Stimulated activated naive CD8-positive, alpha-beta T cell treated with anti-CD3 and anti-CD28 coated beads, Interleukin-15, Interleukin-2, amounts not matched to agents 100 ng/mL and 50 ng/mL, for 24 hours (primary cell): ENCODE results near the gene ARHGAP32.
A peak's percentile ranks its signal among the peaks of the same experiment; 100 is the strongest.
"Not testable (repeated sequence)": the region's sequence is repeated elsewhere in the genome, so short reads cannot be mapped to it uniquely, and the experiment has no call there.

ENCODE experiments used
- H3K27ac Mint-ChIP-seq: one replicate; pipeline ENCODE4 v1.8.0; 2021; ENCODE audit warnings: mild to moderate bottlenecking, mixed read lengths
- H3K27me3 Mint-ChIP-seq: one replicate; pipeline ENCODE4 v1.8.0; 2021; ENCODE audit warnings: mixed read lengths
- H3K36me3 Mint-ChIP-seq: one replicate; pipeline ENCODE4 v1.8.0; 2021; ENCODE audit warnings: low read depth, mixed read lengths
- H3K4me1 Mint-ChIP-seq: one replicate; pipeline ENCODE4 v1.8.0; 2021; ENCODE audit warnings: low read depth, mixed read lengths
- H3K4me3 Mint-ChIP-seq: one replicate; pipeline ENCODE4 v1.8.0; 2021; ENCODE audit warnings: mild to moderate bottlenecking, mixed read lengths
- H3K9me3 Mint-ChIP-seq: one replicate; pipeline ENCODE4 v1.8.0; 2021; ENCODE audit warnings: mixed read lengths

ARHGAP32 gene

DNA sequence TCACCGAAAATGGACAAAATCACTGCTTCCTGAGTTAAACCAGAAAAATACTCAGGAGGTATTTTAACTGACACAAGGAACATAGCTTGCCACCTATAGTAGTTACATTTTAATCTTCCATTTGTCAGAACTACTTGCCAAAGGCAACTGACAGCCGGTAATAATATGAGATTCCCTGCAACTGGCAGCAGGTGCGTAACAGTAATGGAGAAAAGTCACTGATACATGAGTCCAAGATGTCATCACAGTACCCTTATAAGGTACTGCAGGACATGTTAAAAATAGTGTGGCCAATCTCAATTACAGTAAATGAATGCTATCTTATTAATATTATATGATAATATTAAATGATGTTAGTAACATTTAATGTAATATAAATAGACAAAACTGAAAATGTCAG lies 21.1 kb upstream of the ARHGAP32 start:
- Mint-ChIP-seq H3K4me1 (peaks cover 6% of the 10 kb centered on the region), H3K36me3 (no peaks in the 10 kb centered on the region), H3K4me3 (no peak overlapping the region), H3K9me3 (no peaks in the 10 kb centered on the region), H3K27me3 (no peaks in the 10 kb centered on the region), H3K27ac (no peak overlapping the region)

- no peaks in the 10 kb centered on the region for H3K36me3 Mint-ChIP-seq
- no peaks in the 10 kb centered on the region for H3K27me3 Mint-ChIP-seq
- no peaks in the 10 kb centered on the region for H3K9me3 Mint-ChIP-seq
- H3K4me3 Mint-ChIP-seq: no peak overlapping the region
- no peak overlapping the region for H3K27ac Mint-ChIP-seq
- H3K4me1 Mint-ChIP-seq: peaks cover 6% of the 10 kb centered on the region
Measured at GRCh38 chr11:129211397-129211796, 19.3 kb upstream of the ARHGAP32 start.

DNA sequence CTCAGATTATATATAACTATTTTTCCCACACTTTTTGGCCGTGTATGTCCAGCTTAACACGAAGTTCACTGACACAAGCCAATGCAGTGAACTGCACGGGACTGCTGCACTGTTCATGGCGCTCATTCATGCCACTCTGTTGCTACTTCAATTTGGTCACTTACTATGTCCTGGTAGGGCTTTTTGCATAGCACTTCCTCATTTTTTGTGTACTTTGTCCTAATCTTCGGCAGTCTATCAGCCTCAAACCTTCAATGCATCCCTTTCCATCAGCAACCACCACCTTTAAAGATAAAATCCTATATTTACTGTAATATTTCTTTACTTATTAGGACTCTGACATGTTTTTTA lies 18.7 kb upstream of the ARHGAP32 start:
- Mint-ChIP-seq H3K36me3 (no peaks in the 10 kb centered on the region), H3K27me3 (no peaks in the 10 kb centered on the region), H3K4me1 (peaks cover 6% of the 10 kb centered on the region), H3K9me3 (no peaks in the 10 kb centered on the region), H3K27ac (no peak overlapping the region), H3K4me3 (no peak overlapping the region)

DNA sequence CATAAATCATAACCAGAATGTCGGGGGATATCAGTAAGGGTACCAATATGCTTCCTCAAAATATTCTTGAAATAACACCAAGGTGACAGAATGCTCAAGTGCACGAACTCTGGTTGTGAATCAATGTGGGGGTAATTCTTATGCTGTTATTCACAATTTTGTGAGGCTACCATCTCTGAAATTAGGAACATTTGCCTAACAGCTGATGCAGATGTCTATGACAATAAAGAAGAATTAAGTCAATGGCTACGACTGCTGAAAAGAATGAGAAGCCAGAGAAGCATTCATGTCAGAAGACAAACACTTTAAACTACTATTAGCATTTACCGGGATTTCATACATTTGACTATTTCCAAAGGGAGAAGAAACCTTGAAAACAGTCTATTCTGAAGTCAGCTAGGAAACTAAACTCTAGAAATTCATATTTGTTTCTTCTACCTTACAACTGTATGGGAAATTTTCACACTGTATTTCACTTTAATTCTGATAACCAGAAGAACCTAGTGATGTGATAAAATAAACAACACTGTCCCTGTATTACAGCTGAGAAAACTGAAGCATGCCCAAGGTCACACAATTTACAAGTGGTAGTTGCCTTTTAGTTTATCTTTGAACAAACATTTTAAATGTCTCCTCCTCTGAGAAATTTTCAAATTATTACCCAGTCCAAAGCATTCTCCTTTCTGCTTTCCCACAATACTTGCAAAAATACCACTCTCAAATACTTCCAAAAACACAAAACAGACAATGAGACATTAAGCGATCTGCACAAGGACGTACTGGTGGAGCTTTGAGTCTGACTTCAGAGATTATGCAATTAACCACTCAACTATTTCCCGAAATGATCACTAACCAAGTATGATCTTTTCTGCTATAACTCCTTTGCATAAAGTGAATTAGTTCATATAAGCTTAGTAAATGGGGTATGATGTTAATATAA lies 18.0 kb upstream of the ARHGAP32 start:
- Mint-ChIP-seq H3K4me3 (no peak overlapping the region), H3K27me3 (no peaks in the 10 kb centered on the region), H3K4me1 (peaks cover 6% of the 10 kb centered on the region), H3K36me3 (no peaks in the 10 kb centered on the region), H3K27ac (no peak overlapping the region), H3K9me3 (no peaks in the 10 kb centered on the region)

DNA sequence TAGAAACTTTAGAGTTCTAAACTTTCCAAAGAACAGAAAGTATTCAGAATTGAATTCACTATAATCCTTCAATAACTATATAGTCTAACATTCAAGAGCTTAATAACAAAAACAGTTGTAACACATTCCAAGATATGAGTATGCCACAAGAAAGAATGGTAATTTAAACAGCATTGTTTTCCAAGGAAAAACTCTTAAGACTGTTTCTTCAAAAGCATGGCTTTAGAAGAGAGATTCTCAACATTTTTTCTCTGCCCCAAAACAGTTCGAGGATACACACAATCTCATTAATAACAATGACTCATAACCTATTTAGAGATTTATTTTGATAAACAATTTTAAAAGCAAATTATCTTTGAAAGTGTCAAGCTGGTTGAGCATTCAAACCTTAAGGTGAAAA lies 16.7 kb upstream of the ARHGAP32 start:
- Mint-ChIP-seq H3K4me3 (no peak overlapping the region), H3K27me3 (no peaks in the 10 kb centered on the region), H3K4me1 (no peaks in the 10 kb centered on the region), H3K36me3 (no peaks in the 10 kb centered on the region), H3K9me3 (no peaks in the 10 kb centered on the region), H3K27ac (no peak overlapping the region)

DNA sequence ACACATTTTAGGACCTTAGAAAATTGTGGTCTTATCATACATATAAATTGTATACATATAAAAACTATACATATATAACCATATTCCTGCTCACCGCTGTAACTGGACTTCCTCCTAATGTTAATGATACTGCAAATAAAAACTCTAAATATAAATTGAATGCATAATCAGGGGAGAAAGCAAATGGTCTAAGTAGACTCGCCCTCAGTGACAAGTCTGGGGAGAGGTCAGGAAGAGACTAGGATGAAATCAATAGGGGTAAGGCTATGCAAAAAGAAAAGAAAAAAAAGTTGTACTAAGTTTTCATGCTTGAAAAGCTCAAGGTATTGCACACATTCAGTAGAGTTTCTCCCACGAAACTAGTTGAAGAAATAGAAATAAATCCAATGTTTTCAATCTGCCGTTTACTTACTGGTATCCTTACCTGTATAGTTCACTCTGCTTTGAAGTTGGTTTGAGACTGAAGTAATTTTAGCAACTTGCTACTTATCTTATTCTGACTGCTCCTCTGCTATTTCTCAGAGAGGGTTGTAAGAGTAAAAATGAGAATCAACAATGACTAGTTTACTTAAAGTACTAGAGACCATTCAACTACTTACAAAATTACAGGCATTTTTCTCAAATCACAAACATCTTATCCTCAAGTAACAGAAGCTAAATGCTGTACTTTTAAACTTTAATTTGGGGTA lies 12.2 kb upstream of the ARHGAP32 start:
- H3K9me3 Mint-ChIP-seq: peaks cover 5% of the 10 kb centered on the region
- peaks cover 15% of the 10 kb centered on the region for H3K36me3 Mint-ChIP-seq
- no peaks in the 10 kb centered on the region for H3K27me3 Mint-ChIP-seq
- H3K4me1 Mint-ChIP-seq: peaks cover 5% of the 10 kb centered on the region
- H3K27ac Mint-ChIP-seq: no peak overlapping the region
- H3K4me3 Mint-ChIP-seq: no peak overlapping the region

DNA sequence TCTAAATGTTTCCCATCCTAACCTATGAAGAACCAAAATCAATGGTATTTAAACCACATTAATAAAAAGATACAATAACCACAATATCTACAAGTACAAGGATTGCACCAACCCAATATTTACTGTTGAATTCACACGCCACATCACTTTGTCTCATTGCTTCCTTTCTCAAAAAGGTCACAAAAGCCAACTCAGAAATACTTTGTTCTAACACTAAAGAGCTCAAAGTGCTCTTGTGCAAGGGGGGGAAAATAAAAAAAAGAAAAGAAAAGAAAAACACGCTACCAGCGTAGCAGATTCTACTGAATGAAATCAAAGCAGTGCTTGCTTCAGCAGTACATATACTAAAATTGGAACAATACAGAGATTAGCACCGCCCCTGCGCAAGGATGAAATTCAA lies 10.5 kb upstream of the ARHGAP32 start:
- no peak overlapping the region for H3K4me3 Mint-ChIP-seq
- H3K27ac Mint-ChIP-seq: no peak overlapping the region
- peaks cover 5% of the 10 kb centered on the region for H3K4me1 Mint-ChIP-seq
- H3K36me3 Mint-ChIP-seq: peaks cover 20% of the 10 kb centered on the region
- H3K27me3 Mint-ChIP-seq: no peaks in the 10 kb centered on the region
- peaks cover 14% of the 10 kb centered on the region for H3K9me3 Mint-ChIP-seq

GRCh38 chr11:129195682-129196081 lies 3.6 kb upstream of the ARHGAP32 start:
- Mint-ChIP-seq H3K27me3 (no peaks in the 10 kb centered on the region), H3K9me3 (peaks cover 9% of the 10 kb centered on the region), H3K27ac (no peak overlapping the region), H3K4me3 (no peak overlapping the region), H3K4me1 (no peaks in the 10 kb centered on the region), H3K36me3 (peaks cover 15% of the 10 kb centered on the region)

- no peaks in the 10 kb centered on the region for H3K4me1 Mint-ChIP-seq
- peaks cover 4% of the 10 kb centered on the region for H3K9me3 Mint-ChIP-seq
- H3K4me3 Mint-ChIP-seq: no peak overlapping the region
- no peak overlapping the region for H3K27ac Mint-ChIP-seq
- H3K27me3 Mint-ChIP-seq: no peaks in the 10 kb centered on the region
- no peaks in the 10 kb centered on the region for H3K36me3 Mint-ChIP-seq
Measured at GRCh38 chr11:129191649-129192048, 476 bp downstream of the ARHGAP32 start.

GRCh38 chr11:129190087-129190486 lies 2.0 kb downstream of the ARHGAP32 start:
- Mint-ChIP-seq H3K27me3 (no peaks in the 10 kb centered on the region), H3K4me3 (no peak overlapping the region), H3K4me1 (no peaks in the 10 kb centered on the region), H3K9me3 (peaks cover 9% of the 10 kb centered on the region), H3K27ac (no peak overlapping the region), H3K36me3 (no peaks in the 10 kb centered on the region)

DNA sequence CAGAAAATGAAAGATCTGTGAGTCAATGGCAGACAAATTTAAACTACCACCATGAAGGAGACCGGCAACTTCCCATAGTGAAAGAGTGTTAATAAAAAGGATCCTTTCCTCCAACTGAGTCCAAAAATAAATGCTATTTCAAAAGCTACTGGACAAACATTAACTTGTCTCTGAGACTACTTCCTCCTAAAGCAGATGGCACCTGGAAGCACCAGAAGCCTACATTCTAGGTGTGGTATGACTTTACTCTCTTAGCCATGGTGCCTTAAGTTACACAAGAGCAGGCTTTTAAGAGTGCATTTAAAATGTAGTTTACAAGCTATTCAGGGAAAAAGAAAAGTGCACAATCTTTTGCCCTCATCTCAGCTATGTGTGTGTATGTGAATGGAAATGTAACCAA lies 2.5 kb downstream of the ARHGAP32 start:
- no peak overlapping the region for H3K4me3 Mint-ChIP-seq
- H3K9me3 Mint-ChIP-seq: peaks cover 11% of the 10 kb centered on the region
- H3K27ac Mint-ChIP-seq: no peak overlapping the region
- no peaks in the 10 kb centered on the region for H3K27me3 Mint-ChIP-seq
- H3K36me3 Mint-ChIP-seq: no peaks in the 10 kb centered on the region
- no peaks in the 10 kb centered on the region for H3K4me1 Mint-ChIP-seq

DNA sequence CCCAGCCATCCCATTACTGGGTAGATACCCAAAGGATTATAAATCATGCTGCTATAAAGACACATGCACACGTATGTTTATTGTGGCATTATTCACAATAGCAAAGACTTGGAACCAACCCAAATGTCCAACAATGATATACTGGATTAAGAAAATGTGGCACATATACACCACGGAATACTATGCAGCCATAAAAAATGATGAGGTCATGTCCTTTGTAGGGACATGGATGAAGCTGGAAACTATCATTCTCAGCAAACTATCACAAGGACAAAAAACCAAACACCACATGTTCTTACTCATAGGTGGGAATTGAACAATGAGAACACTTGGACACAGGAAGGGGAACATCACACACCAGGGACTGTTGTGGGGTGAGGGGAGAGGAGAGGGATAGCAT lies 7.0 kb downstream of the ARHGAP32 start:
- not testable (repeated sequence) for H3K27me3 Mint-ChIP-seq, H3K27ac Mint-ChIP-seq, H3K36me3 Mint-ChIP-seq, H3K4me1 Mint-ChIP-seq, H3K4me3 Mint-ChIP-seq
- peaks cover 13% of the 10 kb centered on the region for H3K9me3 Mint-ChIP-seq

DNA sequence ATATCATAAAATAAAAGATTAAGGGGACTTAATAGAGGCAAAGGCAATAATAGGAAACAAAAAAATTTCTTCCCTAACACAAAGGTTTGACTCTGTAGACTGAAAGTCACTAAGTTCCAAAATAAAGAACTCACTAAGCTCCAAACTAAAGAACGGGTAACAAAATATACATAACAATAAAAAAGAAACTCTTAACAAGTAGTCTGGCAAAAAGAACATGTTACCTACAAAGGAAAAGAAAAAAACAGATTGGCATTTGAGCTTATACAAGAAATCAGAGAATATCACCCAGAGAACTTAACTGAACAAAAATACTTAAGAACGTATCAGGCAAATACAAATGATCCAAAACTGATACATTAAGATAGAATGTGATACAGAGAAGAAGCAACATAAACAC lies 7.5 kb downstream of the ARHGAP32 start:
- Mint-ChIP-seq H3K27ac (no peak overlapping the region), H3K9me3 (peaks cover 13% of the 10 kb centered on the region), H3K4me3 (no peak overlapping the region), H3K36me3 (no peaks in the 10 kb centered on the region), H3K27me3 (no peaks in the 10 kb centered on the region), H3K4me1 (no peaks in the 10 kb centered on the region)

DNA sequence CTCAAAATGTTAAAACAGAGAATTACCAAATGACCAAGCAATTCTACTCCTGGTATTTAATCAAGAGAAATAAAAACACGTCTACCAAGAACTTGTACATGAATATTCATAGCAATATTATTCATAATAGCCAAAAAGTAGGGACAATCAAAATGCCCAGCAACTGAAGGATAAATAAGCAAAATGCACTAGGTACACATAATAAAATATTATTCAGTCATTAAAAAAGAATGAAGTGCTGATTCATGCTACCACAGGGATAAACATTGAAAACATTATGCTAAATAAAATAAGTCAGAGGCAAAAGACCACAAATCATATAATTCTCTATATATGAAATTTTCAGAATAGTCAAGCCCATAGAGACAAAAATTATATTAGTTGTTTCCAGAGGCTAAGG lies 24.8 kb downstream of the ARHGAP32 start:
- no peaks in the 10 kb centered on the region for H3K27me3 Mint-ChIP-seq
- peaks cover 12% of the 10 kb centered on the region for H3K36me3 Mint-ChIP-seq
- peaks cover 31% of the 10 kb centered on the region for H3K9me3 Mint-ChIP-seq
- H3K27ac Mint-ChIP-seq: no peak overlapping the region
- H3K4me1 Mint-ChIP-seq: peaks cover 8% of the 10 kb centered on the region
- H3K4me3 Mint-ChIP-seq: no peak overlapping the region

DNA sequence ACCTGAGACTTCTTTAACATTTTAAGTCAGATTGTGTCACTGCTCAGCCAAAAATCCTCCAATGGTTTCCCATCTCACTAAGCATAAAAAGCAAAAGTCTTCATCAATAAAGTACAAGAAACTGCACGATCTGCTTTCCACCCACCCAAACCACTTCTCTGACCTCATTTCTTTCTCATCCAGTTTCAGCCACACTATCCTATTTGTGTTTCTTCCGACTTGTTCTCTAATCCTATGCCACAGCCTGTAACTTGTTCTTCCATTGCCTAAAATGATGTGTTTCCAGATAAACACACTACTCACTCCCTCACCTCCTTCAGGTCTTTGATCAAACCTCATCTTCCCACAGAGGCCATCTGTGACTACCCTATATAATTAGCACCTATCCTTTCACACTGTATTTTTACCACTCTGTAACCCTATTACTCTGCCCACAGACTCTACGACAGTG lies 28.4 kb downstream of the ARHGAP32 start:
- peaks cover 23% of the 10 kb centered on the region for H3K36me3 Mint-ChIP-seq

More for the DNA sequence above, 28.4 kb downstream of the ARHGAP32 start:
- peak overlapping the region; percentile 43 for H3K27ac Mint-ChIP-seq
- no peaks in the 10 kb centered on the region for H3K27me3 Mint-ChIP-seq
- H3K4me3 Mint-ChIP-seq: no peak overlapping the region
- H3K9me3 Mint-ChIP-seq: peaks cover 25% of the 10 kb centered on the region
- peaks cover 8% of the 10 kb centered on the region for H3K4me1 Mint-ChIP-seq
